GM18519 (cell line): ENCODE results near the gene DPY19L2.
"Not testable (repeated sequence)": the region's sequence is repeated elsewhere in the genome, so short reads cannot be mapped to it uniquely, and the experiment has no call there.

Experiments used
- ATAC-seq: cut with Tn5 transposase; IDR thresholded peaks from one replicate; pipeline ENCODE4 v1.9.1; 2021; ENCODE audit warnings: mild to moderate bottlenecking, moderate library complexity; ENCODE audit not compliant: unreplicated experiment, low FRiP score

The DPY19L2 gene

GRCh38 chr12:63668028-63668799 is at the start of gene DPY19L2:
TSS of gene DPY19L2 (minus strand) at chr12:63668493. CDS start at chr12:63668393, 100 bp downstream.
- peak; percentile 43 for ATAC-seq

- ATAC-seq = peak; percentile 30
These were observed 48.6 kb upstream of the DPY19L2 start for GRCh38 chr12:63716891-63717290.

- ATAC-seq = not testable (repeated sequence)
These were observed 46.9 kb upstream of the DPY19L2 start for GRCh38 chr12:63715107-63715625.

- not testable (repeated sequence) for ATAC-seq
These were observed 46.1 kb upstream of the DPY19L2 start for GRCh38 chr12:63714409-63714808.

- not testable (repeated sequence) for ATAC-seq
These were observed 45.4 kb upstream of the DPY19L2 start for GRCh38 chr12:63713681-63714075.

- ATAC-seq = not testable (repeated sequence)
These were observed 44.8 kb upstream of the DPY19L2 start for GRCh38 chr12:63712979-63713680.

- ATAC-seq = not testable (repeated sequence)
These were observed 44.2 kb upstream of the DPY19L2 start for GRCh38 chr12:63712376-63712974.

- not testable (repeated sequence) for ATAC-seq
These were observed 43.0 kb upstream of the DPY19L2 start for GRCh38 chr12:63711339-63711738.

- ATAC-seq = no peak
These were observed 38.0 kb upstream of the DPY19L2 start for GRCh38 chr12:63706336-63706735.

GRCh38 chr12:63699678-63700382 is 31.5 kb upstream of the DPY19L2 start:
- ATAC-seq = not testable (repeated sequence)

GRCh38 chr12:63699011-63699410 is 30.7 kb upstream of the DPY19L2 start:
- ATAC-seq = not testable (repeated sequence)

- not testable (repeated sequence) for ATAC-seq
These were observed 22.5 kb upstream of the DPY19L2 start for GRCh38 chr12:63690837-63691236.

- not testable (repeated sequence) for ATAC-seq
These were observed 20.8 kb upstream of the DPY19L2 start for GRCh38 chr12:63689141-63689540.

- ATAC-seq = not testable (repeated sequence)
These were observed 18.3 kb upstream of the DPY19L2 start for GRCh38 chr12:63686623-63687022.

GRCh38 chr12:63685789-63686188 is 17.5 kb upstream of the DPY19L2 start:
- not testable (repeated sequence) for ATAC-seq

- ATAC-seq = not testable (repeated sequence)
These were observed 14.3 kb upstream of the DPY19L2 start for GRCh38 chr12:63682617-63683016.

GRCh38 chr12:63680758-63681157 is 12.5 kb upstream of the DPY19L2 start:
- ATAC-seq = not testable (repeated sequence)

GRCh38 chr12:63672550-63672949 is 4.3 kb upstream of the DPY19L2 start:
- ATAC-seq = not testable (repeated sequence)

GRCh38 chr12:63669936-63670335 is 1.6 kb upstream of the DPY19L2 start:
- not testable (repeated sequence) for ATAC-seq

- not testable (repeated sequence) for ATAC-seq
These were observed 1.1 kb upstream of the DPY19L2 start for GRCh38 chr12:63669427-63669826.
